ENCODE data around the gene UQCRC1.

- TF ChIP-seq CTCF (IDR thresholded peaks at IDR 0.05; ENCODE audit: low read length) (no peak), EZH2 (optimal IDR thresholded peaks at IDR 0.05; ENCODE audit: low read depth, low read length) (no peak)
Observed at GRCh38 chr3:48571938-48572337, 37.5 kb downstream of the UQCRC1 start.
